GM21529 (cell line): ENCODE data around the gene OXA1L.
A peak's percentile ranks its signal among the peaks of the same experiment; 100 is the strongest.
"Not testable (repeated sequence)": the region's sequence is repeated elsewhere in the genome, so short reads cannot be mapped to it uniquely, and the experiment has no call there.

Experiments used
- ATAC-seq: cut with Tn5 transposase; IDR thresholded peaks from one replicate; pipeline ENCODE4 v1.9.1; 2021; ENCODE audit not compliant: unreplicated experiment

OXA1L gene

DNA sequence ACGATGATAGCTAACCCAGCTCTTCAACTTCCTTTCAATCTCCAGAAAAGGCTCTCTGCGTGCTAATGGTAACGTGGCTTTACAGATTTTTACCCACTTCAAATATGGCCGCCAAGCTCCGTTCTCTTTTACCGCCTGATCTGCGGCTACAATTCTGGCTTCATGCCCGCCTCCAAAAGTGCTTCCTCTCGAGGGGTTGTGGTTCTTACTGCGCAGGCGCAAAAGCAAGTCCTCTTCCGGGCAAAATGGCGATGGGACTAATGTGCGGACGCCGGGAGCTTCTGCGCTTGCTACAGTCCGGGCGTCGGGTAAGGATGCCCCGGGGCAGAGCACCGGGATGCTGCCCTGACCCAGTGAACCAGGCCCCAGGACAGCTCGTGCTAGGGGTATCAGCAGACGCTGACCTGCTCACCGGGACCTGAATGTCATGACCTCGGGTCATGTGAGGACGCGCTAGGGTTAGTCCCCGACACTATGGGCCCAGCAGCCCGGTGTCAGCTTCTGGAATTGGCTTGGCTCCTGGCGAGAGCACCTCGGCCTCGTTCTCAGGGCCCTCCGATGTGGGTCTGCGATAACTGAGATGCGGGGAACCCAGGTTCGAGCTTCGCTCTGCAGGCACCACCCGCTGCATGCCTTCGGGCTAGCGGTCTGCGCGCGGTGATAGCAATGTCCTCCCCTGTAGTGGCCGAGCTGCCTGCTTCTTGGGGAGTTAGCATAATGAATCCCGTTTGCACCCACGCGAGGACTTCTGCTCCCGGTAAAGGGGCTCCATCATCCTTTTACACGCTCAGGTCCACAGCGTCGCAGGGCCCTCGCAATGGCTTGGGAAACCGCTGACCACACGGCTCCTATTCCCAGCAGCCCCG lies at the start of gene OXA1L:
TSS of gene OXA1L (plus strand) at position 232 of the 866 bp plus-strand sequence. CDS start at position 246, 14 bp downstream.
- peak; percentile 75 for ATAC-seq

DNA sequence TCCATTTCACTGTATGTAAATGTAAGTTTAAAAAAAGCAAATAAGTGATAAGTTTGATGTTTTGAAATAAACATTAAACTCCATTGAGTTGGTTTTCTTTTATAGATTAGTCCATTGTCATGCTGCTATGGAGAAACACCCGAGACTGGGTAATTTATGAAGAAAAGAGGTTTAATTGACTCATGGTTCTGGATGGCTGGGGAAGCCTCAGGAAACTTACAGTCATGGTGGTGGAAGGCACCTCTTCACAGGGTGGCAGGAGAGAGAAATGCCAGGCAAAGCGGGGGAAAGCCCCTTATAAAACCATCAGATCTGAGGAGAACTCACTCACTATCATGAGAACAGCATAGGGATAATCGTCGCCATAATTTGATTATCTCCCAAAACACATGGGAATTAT lies 48.4 kb upstream of the OXA1L start:
- ATAC-seq: no peak

DNA sequence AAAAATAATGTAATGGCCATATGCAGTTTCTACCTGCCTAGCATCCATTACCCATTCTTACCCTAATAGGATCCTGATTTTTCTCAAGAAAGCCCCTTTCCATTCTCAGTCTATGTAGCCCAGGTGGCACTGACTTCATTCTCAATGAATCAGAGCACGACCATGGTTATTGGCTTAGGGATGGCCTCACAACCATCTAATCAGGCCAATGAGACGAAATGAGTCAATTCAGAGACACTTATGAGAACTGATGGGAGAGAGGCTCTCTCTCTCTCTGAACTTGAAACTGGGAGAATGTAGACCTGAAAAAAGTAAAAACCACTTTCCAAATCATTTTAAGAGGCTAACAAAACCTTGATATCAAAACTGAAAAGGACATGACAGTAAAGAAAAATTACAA lies 45.3 kb upstream of the OXA1L start:
- no peak for ATAC-seq

DNA sequence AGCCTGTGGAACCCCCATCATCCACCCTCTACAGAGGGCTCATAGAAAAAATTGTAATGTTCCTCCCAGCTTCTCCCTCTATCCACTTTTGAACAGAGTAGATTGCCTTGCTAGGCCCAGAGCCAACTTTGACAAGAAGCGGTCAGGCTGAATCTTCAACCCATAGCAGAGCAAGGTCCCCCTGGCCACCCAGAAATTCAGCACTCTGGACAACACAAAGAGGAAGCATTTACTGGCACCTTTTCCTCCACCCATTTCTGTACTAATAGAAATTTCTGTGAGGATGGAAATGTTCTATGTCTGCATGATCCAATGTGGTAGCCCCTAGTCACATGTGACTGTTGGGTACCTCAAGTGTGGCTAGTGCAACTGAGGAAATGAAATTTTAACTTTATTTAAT lies 42.7 kb upstream of the OXA1L start:
- ATAC-seq: no peak

DNA sequence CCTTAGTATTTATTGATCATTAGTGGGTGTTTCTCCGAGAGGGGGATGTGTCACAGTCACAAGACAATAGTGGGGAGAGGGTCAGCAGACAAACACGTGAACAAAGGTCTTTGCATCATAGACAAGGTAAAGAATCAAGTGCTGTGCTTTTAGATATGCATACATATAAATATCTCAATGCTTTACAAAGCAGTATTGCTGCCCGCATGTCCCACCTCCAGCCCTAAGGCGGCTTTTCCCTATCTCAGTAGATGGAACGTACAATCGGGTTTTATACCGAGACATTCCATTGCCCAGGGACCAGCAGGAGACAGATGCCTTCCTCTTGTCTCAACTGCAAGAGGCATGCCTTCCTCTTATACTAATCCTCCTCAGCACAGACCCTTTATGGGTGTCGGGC lies 41.6 kb upstream of the OXA1L start:
- ATAC-seq: not testable (repeated sequence)

DNA sequence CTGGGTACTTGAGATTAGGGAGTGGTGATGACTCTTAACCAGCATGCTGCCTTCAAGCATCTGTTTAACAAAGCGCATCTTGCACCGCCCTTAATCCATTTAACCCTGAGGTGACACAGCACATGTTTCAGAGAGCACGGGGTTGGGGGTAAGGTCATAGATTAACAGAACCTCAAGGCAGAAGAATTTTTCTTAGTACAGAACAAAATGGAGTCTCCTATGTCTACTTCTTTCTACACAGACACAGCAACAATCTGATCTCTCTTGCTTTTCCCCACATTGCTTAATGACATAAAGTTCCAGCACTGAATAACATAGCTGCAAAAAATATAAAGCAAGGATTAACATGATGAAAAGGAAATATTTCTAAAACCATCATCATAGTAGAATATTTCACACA lies 41.1 kb upstream of the OXA1L start:
- not testable (repeated sequence) for ATAC-seq

DNA sequence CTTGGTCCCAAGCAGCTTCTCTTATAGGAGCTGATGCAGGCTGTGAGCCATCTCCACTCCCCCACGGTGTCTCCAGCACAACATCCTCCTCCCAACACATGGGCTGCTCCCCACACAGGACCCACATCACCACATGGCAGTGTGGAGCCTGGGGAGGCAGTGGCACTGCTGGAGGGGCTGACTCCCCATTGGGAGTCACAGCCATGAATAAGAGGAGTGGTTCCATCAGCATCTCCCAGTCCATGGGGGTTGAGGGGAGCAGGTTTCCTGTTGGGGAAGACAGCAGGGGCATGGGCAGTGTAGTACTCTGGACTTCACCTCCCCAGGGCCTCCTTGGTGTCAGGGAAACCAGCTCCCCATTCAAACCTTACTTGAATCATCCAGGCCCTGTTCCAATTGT lies 40.5 kb upstream of the OXA1L start:
- no peak for ATAC-seq

DNA sequence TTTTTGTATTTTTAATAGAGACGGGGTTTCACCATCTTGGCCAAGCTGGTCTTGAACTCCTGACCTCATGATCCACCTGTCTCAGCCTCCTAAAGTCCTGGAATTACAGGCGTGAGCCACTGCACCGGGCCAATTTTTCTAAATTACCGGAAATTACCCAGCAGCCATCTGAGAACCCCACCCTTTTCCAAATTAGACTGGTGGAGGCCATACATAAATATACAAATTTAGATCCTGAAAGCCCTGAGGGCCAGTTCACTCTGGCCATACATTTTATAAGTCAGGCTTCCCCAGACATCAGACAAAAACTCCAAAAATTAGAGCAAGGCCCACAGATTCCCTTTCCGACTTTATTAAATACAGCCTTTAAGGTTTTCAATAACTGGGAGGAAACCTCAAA lies 34.4 kb upstream of the OXA1L start:
- not testable (repeated sequence) for ATAC-seq

DNA sequence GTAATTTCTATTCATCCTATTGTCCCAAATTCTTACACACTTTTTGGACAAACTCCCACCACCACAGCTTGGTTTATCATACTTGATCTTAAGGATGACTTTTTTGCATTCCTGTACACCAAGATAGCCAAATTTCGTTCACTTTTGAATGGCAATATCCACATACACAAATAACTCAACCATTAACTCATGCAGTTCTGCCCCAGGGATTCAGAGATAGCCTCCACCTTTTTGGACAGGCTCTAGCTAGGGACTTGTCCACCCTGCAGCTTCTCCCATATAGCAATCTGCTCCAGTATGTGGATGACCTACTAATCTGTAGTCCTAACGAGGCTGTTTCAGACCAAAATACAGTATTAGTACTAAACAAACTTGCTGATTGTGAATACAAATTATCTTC lies 32.7 kb upstream of the OXA1L start:
- no peak for ATAC-seq

DNA sequence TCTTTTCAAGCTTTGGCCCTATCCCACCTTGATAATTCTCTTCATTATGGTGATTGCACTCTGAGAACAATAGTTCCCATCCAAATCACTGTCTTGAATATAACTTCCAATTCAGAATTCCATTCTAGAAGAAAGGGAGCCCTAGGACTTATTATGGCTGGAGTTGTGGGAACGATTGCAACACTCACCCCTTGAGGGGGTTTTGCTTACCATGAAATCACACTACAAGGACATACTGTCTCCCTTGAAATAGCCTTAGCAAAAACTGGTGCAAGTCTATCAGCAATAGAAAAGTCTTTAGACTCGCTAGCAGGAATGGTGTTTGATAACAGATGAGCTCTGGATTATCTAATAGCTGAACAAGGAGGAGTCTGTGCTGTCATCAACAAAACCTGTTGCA lies 31.4 kb upstream of the OXA1L start:
- ATAC-seq: no peak

DNA sequence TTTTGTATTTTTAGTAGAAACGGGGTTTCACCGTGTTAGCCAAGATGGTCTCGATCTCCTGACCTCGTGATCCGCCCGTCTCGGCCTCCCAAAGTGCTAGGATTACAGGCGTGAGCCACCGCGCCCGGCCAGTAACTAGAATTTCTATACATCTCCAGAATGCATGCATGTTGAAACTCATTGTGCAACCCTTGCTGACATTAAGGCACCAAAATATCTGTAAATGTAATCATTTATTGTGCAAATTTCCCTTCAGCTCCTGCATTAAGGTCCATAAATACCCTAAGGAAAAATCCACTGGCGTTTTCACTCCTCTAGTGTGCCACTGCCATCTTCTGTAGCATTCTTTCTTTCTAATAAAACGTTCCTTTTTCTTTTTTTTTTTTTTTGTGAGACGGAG lies 30.1 kb upstream of the OXA1L start:
- ATAC-seq: not testable (repeated sequence)

DNA sequence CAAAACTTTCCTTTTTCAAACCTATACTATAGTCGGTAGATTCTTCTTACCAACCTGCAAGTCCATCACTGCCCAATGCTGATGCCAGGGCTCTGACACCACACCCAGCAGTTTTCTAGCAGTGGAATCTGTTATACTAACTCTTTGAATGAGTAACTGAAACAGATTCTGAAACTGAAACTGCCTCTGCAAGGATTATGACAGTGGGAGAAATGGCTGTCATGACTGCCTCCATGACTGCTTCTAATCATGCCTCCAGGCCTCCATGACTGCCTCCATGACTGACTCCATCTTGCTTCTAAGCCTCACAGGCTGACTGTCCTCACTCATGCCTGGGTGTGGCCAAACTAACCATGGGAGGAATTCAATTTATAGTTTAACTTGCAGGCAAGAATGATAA lies 29.4 kb upstream of the OXA1L start:
- ATAC-seq: peak; percentile 63

DNA sequence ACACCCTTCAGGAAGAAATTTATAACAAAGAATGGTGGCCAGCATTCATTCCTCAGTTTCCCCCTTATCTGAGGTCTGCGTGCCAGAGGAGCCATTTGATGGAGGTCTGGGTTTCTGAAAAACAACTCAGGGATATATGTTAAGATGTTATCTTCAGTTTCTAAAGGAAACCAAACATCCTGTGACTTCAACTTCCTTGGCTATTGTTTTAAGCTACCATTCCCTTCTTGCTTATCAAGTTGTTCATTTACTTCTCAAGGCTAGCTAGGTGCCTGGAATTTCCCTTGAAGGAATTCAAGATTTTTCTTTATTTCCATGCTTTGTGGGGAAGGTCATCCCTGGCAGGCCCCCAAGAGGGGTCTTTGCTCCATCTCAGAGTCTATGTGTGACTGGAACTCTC lies 27.1 kb upstream of the OXA1L start:
- no peak for ATAC-seq

DNA sequence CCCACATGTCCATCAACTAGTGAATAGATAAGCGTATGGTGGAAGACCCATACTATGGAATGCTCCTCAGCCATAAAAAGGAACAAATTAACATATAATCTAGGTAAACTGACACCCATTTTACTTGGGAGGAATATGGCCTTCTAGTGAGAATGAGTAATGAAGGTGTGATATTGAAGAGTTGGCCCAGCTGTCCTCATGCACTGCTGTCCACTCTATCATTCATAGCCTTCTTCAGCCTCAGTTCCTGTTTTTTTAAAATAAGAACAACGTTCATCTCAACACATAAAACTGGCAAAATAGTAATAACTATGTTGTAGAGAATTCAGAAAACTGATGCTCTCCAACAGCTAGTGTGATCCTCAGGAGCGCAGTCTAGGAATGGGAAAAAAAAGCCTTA lies 26.5 kb upstream of the OXA1L start:
- ATAC-seq: no peak

DNA sequence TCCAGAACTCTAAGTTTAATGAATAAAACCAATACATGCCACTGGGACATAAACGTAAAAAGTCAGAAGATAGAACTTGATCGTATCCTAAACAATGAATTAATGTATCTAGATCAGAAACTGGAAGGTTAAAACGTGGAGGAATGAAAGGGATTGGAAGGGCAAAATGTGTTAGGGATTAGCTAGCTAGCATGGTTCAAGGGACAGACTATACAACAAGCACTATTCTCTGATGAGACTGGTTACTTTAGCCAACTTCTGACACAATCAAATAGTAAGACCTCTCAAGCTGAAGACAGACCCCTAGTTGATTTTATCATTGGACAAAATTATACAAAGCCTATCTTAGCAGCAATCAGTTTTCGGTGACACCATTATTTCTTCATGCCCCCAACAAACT lies 18.7 kb upstream of the OXA1L start:
- no peak for ATAC-seq

DNA sequence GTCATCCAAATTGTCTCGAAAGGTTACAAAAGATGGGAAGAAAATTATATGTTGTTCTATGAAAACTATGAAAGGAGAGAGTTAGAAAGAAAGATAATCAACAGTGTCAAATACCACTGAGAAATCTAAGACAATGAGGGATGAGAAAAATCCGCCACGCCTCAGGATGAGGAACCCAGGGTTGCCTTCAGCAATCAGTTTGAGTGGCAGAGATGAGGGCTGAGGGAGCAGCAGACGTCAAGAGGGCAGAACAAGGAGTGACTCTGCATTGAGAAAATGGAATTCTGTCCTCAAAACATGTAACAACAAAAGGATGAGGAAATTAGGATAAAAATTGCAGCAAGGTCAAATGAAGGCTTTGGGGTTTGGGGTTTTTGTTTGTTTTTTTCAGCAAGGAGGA lies 18.3 kb upstream of the OXA1L start:
- no peak for ATAC-seq

DNA sequence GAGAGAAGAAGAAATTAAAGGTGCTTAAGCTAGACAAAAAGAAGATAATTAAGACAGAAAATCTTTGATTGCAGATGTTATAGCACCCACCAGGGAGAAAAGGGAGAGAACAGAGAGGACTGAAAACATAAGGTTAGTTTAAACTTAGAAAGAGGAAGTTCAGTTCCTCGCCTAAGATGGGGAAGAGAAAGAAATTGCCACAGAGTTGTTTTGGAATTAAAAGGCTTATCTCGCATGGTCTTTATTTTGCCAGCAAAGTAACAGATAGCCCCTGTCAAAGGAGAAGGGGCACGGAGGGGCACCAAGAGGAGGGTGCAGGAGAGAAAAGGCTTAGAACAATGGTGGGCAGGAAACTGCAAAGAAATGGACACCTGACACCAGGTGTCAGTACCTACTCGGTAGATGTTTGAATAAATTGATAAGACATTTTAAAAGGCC lies 17.8 kb upstream of the OXA1L start:
- no peak for ATAC-seq

DNA sequence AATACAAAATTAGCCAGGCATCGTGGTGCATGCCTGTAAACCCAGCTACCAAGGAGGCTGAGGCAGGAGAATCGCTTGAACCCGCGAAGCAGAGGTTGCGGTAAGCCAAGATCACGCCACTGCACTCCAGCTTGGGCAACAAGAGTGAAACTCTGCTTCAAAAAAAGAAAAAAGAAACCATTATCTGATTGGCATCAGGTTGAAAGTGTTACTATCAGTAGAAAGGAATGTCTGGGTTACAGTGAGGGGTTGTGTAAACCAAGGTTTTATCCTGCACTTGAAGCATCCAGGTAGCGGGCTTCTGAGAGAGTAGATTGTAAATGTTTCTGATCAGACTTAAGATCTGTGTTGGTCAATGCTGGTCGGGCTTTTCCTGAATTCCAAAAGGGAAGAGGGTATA lies 14.1 kb upstream of the OXA1L start:
- no peak for ATAC-seq

DNA sequence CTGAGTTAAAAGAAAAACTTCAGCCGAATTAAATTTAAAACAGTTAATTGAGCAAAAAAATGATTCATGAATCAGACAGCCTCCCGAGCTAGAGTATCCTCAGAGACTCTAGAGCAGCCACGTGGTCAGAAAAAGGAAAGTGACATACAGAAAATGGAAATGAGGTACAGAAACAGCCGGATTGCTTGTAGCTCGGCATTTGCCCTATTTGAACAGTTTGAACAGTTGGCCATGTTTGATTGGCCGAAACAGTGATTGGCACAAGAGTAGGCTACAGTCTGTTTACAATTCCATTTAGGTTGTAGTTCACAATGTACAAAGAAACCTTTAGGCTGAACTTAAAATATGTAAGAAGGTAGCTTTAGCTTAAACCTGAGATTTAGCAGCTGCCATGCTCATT lies 12.9 kb upstream of the OXA1L start:
- ATAC-seq: no peak

DNA sequence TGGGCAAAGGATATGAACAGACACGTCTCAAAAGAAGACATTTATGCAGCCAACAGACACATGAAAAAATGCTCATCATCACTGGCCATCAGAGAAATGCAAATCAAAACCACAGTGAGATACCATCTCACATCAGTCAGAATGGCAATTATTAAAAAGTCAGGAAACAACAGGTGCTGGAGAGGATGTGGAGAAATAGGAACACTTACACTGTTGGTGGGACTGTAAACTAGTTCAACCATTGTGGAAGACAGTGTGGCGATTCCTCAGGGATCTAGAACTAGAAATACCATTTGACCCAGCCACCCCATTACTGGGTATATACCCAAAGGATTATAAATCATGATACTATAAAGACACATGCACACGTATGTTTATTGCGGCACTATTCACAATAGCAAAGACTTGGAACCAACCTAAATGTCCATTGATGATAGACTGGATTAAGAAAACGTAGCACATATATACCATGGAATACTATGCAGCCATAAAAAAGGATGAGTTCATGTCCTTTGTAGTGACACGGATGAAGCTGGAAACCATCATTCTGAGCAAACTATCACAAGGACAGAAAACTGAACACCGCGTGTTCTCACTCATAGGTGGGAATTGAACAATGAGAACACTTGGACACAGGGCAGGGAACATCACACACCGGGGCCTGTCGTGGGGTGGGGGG lies 8.4 kb upstream of the OXA1L start:
- not testable (repeated sequence) for ATAC-seq

DNA sequence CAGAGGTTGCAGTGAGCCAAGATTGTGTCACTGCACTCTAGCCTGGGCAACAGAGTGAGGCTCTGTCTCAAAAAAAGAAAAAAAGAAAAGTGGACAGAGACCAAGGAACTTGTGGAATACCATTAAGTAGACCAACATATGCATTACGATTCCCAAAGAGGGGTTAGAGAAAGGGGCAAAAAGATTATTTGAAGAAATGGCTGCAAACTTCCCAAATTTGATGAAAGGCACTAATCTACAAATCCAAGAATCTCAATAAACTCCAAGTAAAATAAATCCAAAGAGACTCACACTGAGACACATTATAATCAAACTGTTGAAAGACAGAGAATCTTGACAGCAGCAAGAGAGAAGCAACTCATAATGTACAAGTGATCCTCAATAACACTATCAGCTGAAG lies 4.8 kb upstream of the OXA1L start:
- no peak for ATAC-seq

DNA sequence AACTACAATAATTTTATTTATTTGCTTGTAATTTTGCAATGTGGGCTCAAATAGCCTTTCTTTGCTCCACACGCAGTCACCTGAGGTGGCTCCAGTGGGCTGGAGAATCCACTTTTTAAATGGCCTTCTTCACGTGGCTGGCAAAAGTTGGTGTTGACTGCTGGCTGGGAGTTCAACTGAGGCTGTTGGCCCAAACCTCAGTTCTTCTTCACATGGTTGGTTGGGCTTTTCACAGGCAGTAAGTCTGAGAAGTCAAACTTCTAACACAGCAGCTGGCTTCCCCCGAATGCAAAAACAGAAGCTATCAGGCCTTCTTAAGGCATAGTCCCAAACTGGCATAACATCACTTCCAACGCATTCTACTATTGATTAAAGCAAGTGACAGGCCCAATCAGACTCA lies 2.1 kb upstream of the OXA1L start:
- ATAC-seq: no peak

DNA sequence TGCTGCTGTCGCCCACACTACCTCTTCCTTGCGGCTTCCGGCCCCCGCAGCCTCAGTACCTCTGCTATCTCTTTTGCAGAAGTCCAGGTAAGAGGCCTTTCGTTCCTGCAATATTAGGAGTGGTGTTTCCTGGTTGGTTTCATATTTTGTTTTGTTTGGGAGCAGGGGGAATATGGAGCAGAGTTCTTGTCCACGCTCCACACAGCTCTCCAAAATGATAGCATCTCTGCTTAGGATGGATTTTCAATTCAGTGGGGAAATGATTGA lies 768 bp downstream of the OXA1L start:
- no peak for ATAC-seq
